ENCODE measurements around the gene FRMD3.

GRCh38 chr9:83535736-83536135 lies 2.5 kb downstream of the FRMD3 start:
- TF ChIP-seq, protein P1, sequence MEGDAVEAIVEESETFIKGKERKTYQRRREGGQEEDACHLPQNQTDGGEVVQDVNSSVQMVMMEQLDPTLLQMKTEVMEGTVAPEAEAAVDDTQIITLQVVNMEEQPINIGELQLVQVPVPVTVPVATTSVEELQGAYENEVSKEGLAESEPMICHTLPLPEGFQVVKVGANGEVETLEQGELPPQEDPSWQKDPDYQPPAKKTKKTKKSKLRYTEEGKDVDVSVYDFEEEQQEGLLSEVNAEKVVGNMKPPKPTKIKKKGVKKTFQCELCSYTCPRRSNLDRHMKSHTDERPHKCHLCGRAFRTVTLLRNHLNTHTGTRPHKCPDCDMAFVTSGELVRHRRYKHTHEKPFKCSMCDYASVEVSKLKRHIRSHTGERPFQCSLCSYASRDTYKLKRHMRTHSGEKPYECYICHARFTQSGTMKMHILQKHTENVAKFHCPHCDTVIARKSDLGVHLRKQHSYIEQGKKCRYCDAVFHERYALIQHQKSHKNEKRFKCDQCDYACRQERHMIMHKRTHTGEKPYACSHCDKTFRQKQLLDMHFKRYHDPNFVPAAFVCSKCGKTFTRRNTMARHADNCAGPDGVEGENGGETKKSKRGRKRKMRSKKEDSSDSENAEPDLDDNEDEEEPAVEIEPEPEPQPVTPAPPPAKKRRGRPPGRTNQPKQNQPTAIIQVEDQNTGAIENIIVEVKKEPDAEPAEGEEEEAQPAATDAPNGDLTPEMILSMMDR (IDR thresholded peaks at IDR 0.05) = no peak
- TF ChIP-seq NFYB (CRISPR knock-in tag; conservative IDR thresholded peaks at IDR 0.05; ENCODE audit: low read depth) = no peak
- no peak for TF ChIP-seq ATF6 (CRISPR knock-in tag; IDR thresholded peaks at IDR 0.05)
- no peak for TF ChIP-seq AR (CRISPR knock-in tag; IDR thresholded peaks at IDR 0.05)
- TF ChIP-seq RELA (CRISPR knock-in tag; IDR thresholded peaks at IDR 0.05; ENCODE audit: borderline replicate concordance) = no peak
- no peak for TF ChIP-seq SP1 (CRISPR knock-in tag; conservative IDR thresholded peaks at IDR 0.05)
- TF ChIP-seq NR3C1 (CRISPR knock-in tag; conservative IDR thresholded peaks at IDR 0.05; ENCODE audit: low read depth) = no peak
- TF ChIP-seq IRF2 (CRISPR knock-in tag; IDR thresholded peaks at IDR 0.05; ENCODE audit: borderline replicate concordance, low read depth) = no peak
- TF ChIP-seq, protein P2, sequence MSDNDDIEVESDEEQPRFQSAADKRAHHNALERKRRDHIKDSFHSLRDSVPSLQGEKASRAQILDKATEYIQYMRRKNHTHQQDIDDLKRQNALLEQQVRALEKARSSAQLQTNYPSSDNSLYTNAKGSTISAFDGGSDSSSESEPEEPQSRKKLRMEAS (CRISPR knock-in tag; IDR thresholded peaks at IDR 0.05) = no peak

All from WTC11 (cell line).